Measurements from ENCODE around the gene MRPS14. TPM values are rescaled to one million over a fixed set of nuclear protein-coding genes. Genes with fewer than 3 reads are reported as not detected.
A peak's percentile ranks its signal among the peaks of the same experiment; 100 is the strongest.

Gene MRPS14
- total RNA-seq, 1 donor from 2014 or later = 32.5 TPM

GRCh38 chr1:174988539-174988938, 34.7 kb downstream of the MRPS14 start:
- DNase-seq (ENCODE audit: low read depth in 2 of 2) = no peak

GRCh38 chr1:174984952-174985351, 38.3 kb downstream of the MRPS14 start:
- no peak for DNase-seq (ENCODE audit: low read depth in 2 of 2)

- DNase-seq (ENCODE audit: low read depth in 2 of 2) = peak; percentile 54 to 65
Observed at GRCh38 chr1:174982971-174983689, 40.1 kb downstream of the MRPS14 start.

- peak in 1 of 2 donors; percentile 45 for DNase-seq (ENCODE audit: low read depth in 2 of 2)
Observed at GRCh38 chr1:174976436-174977108, 46.7 kb downstream of the MRPS14 start.

- DNase-seq (ENCODE audit: low read depth in 2 of 2) = no peak
Observed at GRCh38 chr1:174975764-174976163, 47.5 kb downstream of the MRPS14 start.

- DNase-seq (ENCODE audit: low read depth in 2 of 2) = no peak
Observed at GRCh38 chr1:174974711-174975119, 48.5 kb downstream of the MRPS14 start.

- DNase-seq (ENCODE audit: low read depth in 2 of 2) = no peak
Observed at GRCh38 chr1:174971902-174972301, 51.3 kb downstream of the MRPS14 start.

- DNase-seq (ENCODE audit: low read depth in 2 of 2) = no peak
Observed at GRCh38 chr1:174971466-174971865, 51.8 kb downstream of the MRPS14 start.

- DNase-seq (ENCODE audit: low read depth in 2 of 2) = no peak
Observed at GRCh38 chr1:174969977-174970376, 53.2 kb downstream of the MRPS14 start.

- DNase-seq (ENCODE audit: low read depth in 2 of 2) = peak in 1 of 2 donors; percentile 84
Observed at GRCh38 chr1:174968750-174969244, 54.4 kb downstream of the MRPS14 start.

GRCh38 chr1:174967845-174968705, 55.1 kb downstream of the MRPS14 start:
- DNase-seq (ENCODE audit: low read depth in 2 of 2) = peak; percentile 55 to 78

GRCh38 chr1:174966008-174966572, 57.1 kb downstream of the MRPS14 start:
- no peak for DNase-seq (ENCODE audit: low read depth in 2 of 2)

GRCh38 chr1:174965362-174966007, 57.7 kb downstream of the MRPS14 start:
- no peak for DNase-seq (ENCODE audit: low read depth in 2 of 2)

- DNase-seq (ENCODE audit: low read depth in 2 of 2) = no peak
Observed at GRCh38 chr1:174964972-174965361, 58.3 kb downstream of the MRPS14 start.

GRCh38 chr1:174964261-174964971, 58.8 kb downstream of the MRPS14 start:
- DNase-seq (ENCODE audit: low read depth in 2 of 2) = no peak

GRCh38 chr1:174963529-174964125, 59.6 kb downstream of the MRPS14 start:
- DNase-seq (ENCODE audit: low read depth in 2 of 2) = no peak

All from dermis microvascular lymphatic vessel endothelial cell (primary cell).